C4-2B (cell line): ENCODE measurements around the gene LMAN1L.
A peak's percentile ranks its signal among the peaks of the same experiment; 100 is the strongest.

Source experiments
- H3K27ac ChIP-seq: fragments of 450-650 bp; 2 replicates; pipeline ENCODE4 v1.5.1; 2017
- ZFX ChIP-seq: fragments of 450-650 bp; IDR thresholded peaks from 2 replicates; pipeline ENCODE4 v1.6.1; 2017
- TF ChIP-seq, protein P1 (sequence below): fragments of 450-650 bp; conservative IDR thresholded peaks from 2 replicates; pipeline ENCODE4 v1.5.1; 2017; ENCODE audit warnings: mild to moderate bottlenecking

LMAN1L gene

DNA sequence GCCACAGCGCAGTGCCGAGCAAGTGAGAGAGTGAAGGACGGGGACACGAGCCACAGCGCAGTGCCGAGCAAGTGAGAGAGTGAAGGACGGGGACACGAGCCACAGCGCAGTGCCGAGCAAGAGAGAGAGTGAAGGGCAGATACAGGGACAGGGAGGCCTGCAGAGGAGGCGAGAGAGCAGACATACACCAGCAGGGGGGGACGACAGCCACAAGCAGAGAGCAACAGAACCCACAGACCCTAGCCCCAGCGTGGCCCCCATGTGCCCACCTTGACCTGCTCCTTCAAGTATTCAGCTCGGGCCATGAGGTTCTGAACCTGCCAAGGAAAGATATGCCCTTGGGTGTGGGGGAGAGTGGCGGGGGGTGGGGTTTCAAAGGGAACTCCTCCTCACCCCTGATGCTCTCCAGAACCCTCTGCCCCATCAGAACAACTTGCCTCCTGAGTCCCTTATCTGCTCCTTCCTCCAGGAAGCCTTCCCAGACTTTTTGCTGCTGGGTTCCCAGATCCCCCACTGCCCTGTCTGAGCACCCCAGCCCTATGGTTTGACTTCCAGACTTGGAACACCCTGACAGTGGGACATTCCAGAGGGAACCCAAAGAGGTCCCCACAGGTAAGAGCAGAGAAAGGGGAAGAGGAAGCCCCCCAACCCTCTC is 25.0 kb downstream of the LMAN1L start:
- no peak overlapping the region for H3K27ac ChIP-seq
- TF ChIP-seq, protein P1, sequence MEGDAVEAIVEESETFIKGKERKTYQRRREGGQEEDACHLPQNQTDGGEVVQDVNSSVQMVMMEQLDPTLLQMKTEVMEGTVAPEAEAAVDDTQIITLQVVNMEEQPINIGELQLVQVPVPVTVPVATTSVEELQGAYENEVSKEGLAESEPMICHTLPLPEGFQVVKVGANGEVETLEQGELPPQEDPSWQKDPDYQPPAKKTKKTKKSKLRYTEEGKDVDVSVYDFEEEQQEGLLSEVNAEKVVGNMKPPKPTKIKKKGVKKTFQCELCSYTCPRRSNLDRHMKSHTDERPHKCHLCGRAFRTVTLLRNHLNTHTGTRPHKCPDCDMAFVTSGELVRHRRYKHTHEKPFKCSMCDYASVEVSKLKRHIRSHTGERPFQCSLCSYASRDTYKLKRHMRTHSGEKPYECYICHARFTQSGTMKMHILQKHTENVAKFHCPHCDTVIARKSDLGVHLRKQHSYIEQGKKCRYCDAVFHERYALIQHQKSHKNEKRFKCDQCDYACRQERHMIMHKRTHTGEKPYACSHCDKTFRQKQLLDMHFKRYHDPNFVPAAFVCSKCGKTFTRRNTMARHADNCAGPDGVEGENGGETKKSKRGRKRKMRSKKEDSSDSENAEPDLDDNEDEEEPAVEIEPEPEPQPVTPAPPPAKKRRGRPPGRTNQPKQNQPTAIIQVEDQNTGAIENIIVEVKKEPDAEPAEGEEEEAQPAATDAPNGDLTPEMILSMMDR = no peak; the same call in 1 of the 2 replicates
- no peak for TF ChIP-seq ZFX

- TF ChIP-seq ZFX = no peak
- TF ChIP-seq, protein P1 = no peak
- H3K27ac ChIP-seq = no peak overlapping the region
These were observed 25.5 kb downstream of the LMAN1L start for GRCh38 chr15:74838137-74838516.

GRCh38 chr15:74838746-74839525 is 26.3 kb downstream of the LMAN1L start:
- no peak for TF ChIP-seq ZFX
- TF ChIP-seq, protein P1 = no peak
- H3K27ac ChIP-seq = no peak overlapping the region

DNA sequence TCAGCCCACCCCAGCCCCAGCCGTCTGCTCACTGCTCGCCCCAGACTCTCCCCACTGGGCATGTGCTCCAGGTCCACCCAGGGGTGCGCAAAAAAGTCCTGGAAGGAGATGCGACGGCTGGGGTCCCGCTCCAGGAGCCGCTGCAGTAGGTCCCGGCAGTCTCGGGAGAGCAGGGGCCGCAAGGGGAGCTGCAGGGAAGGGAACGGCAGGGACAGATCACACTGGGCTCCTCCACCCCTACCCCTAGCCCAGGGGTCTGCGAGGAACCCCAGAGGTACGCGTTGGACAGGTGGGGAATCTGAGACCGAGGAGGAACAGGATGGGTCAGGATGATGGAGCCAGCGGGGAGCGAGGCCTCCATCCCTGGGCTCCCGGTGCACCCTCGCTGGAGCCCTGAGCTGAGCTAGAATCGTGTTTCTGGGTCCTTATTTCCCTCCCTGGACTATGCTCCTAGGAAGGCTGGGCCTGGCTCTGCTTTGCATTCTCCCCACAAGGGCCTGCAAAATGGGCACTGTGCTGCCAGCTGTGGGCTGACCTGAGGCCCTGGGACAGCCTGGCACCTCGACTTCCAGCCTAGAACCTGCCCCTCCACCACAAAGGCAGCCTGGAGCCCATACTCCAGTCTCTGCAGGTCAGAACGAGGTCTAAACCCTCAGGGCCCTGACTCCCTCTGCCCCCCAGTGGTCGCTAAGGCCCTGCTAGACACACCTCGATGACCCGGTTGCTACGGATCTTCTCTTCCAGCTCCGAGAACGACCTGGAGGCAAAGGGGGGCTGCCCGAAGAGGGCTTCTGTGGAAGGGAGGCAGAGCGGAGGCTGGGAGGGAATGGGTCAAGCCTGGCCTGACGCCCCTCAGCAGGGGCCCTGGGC is 27.1 kb downstream of the LMAN1L start:
- no peak for TF ChIP-seq ZFX
- TF ChIP-seq, protein P1 = 0 out of 2 replicates have a peak, but pooled peaks have one; percentile 7
- no peak overlapping the region for H3K27ac ChIP-seq

DNA sequence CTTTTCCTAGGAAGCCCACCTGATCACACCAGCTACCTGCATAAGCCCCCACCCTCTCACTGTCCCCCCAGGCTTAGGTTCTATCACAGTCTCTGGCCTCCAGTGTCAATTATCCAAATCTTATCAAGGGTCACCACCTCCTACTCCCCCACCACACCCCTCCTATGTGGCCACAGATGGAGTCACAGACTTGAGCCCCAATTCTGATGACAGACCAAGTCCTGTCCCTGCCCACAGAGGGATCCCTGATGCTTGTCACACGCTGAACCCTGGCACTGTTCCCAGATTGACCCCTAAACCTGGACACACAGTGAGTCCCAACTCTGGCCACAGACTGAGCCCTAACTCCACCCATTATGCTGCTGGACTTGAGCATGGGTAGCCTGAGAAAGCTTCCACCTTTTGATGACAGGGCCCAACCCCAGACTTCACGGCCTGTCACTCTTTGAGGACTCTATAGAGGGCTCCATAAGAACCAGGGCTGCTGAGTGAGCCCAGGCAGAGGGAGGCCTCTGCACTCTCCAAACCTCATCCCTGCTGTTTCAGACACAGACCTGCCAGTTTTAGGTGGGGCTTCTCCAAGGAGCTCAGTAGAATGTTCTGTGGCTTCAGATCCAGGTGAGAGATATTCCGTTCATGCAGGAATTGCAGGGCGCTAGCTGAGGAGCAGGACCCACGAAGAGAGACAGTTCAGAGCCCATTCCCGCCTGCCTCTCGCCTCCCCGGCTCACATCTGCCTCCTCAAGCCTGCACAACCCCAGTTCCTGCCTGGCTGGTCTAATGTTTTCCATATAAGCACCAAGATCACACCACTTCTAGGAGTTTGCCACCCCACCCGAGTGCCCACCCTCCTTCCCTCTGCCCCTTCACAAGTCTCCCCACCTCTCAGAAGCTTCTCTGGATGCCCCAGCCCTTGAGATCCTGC is 28.5 kb downstream of the LMAN1L start:
- TF ChIP-seq ZFX = no peak
- TF ChIP-seq, protein P1 = no peak
- peak overlapping the region; percentile 97 for H3K27ac ChIP-seq

DNA sequence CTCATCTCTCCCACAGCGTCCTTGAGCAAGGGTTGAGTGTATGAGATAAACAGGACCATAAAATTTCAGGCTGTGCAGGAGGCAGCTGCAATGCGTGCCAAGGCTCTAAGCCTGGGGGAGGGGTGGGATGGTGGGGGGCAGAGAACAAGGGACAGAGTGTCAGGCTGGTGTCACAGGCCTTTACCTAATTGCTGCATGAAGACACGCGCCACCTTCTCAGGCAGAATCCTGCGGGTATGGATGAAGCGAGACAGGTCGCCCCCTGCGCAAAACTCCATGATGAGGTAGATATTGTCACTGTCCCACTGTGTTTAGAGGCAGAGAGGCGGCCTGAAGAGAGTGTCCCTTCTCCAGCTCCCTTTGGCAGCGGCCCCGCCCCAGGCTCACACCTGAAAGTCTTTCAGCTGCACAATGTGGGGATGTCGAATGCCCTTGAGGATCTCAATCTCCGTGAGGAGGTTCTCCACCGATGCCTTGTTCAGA is 29.3 kb downstream of the LMAN1L start:
- H3K27ac ChIP-seq = peak overlapping the region; percentile 97
- TF ChIP-seq, protein P1 = no peak
- TF ChIP-seq ZFX = no peak
